Mammary epithelial cell (primary cell): ENCODE results near the gene EVL.

Experiments
- EZH2 ChIP-seq: IDR thresholded peaks from 2 replicates; pipeline ENCODE4 v1.6.1; 2012; ENCODE audit warnings: low read length, inconsistent platforms, borderline replicate concordance
- TF ChIP-seq, protein P1 (sequence below), 2 donors: IDR thresholded peaks in 1 of 2; conservative IDR thresholded peaks in 1 of 2; 2 replicates each; pipeline ENCODE4 v1.5.1; 2011 to 2012; ENCODE audit warnings: inconsistent platforms in 2 of 2, low read length in 2 of 2, mild to moderate bottlenecking in 2 of 2, control low read depth in 1 of 2, low read depth in 1 of 2; ENCODE audit not compliant: insufficient read depth in 1 of 2; ENCODE audit errors: extremely low read depth in 1 of 2

- TF ChIP-seq, protein P1, sequence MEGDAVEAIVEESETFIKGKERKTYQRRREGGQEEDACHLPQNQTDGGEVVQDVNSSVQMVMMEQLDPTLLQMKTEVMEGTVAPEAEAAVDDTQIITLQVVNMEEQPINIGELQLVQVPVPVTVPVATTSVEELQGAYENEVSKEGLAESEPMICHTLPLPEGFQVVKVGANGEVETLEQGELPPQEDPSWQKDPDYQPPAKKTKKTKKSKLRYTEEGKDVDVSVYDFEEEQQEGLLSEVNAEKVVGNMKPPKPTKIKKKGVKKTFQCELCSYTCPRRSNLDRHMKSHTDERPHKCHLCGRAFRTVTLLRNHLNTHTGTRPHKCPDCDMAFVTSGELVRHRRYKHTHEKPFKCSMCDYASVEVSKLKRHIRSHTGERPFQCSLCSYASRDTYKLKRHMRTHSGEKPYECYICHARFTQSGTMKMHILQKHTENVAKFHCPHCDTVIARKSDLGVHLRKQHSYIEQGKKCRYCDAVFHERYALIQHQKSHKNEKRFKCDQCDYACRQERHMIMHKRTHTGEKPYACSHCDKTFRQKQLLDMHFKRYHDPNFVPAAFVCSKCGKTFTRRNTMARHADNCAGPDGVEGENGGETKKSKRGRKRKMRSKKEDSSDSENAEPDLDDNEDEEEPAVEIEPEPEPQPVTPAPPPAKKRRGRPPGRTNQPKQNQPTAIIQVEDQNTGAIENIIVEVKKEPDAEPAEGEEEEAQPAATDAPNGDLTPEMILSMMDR (conservative IDR thresholded peaks at IDR 0.05 in 1 of 2, IDR thresholded peaks at IDR 0.05 in 1 of 2; ENCODE audit: extremely low read depth in 1 of 2, insufficient read depth in 1 of 2, low read depth in 1 of 2, low read length in 2 of 2), result no peak
- TF ChIP-seq EZH2, result no peak
These were observed 67.1 kb downstream of the EVL start for GRCh38 chr14:100132161-100132902.
